Body of pancreas (tissue), 4 donors: ENCODE results near the gene ERO1B. TPM values are rescaled to one million over a fixed set of nuclear protein-coding genes. Genes with fewer than 3 reads are reported as not detected.

Experiments
- ATAC-seq: fragments of 150-250 bp; one replicate; pipeline ENCODE4 v1.9.1; 2016
- DNase-seq, 4 donors: peaks; one replicate each; pipeline ENCODE4 v3.0.0-alpha.2; 2019
- H3K27ac ChIP-seq, 4 donors: fragments of 200-600 bp; sonication (generic); 1 replicate in 3 of 4; 2 replicates in 1 of 4; pipeline versions ENCODE4 v1.5.1 to v1.6.1; 2016 to 2019; ENCODE audit warnings: mild to moderate bottlenecking in 1 of 4, mixed read lengths in 1 of 4, moderate library complexity in 1 of 4
- H3K27me3 ChIP-seq, 2 donors: fragments of 200-600 bp; sonication (generic); one replicate each; pipeline ENCODE4 v1.6.0; 2016; ENCODE audit warnings: mild to moderate bottlenecking in 1 of 2
- H3K36me3 ChIP-seq, 2 donors: fragments of 200-600 bp; sonication (generic); replicated peaks in 1 of 2; 2 replicates each; pipeline ENCODE4 v1.5.1; 2016; ENCODE audit warnings: low read depth in 2 of 2; ENCODE audit not compliant: insufficient read depth in 1 of 2
- H3K4me1 ChIP-seq: fragments of 200-600 bp; sonication (generic); one replicate; pipeline ENCODE4 v1.6.0; 2016
- H3K4me3 ChIP-seq, 2 donors: fragments of 200-600 bp; sonication (generic); 1 replicate in 1 of 2; 2 replicates in 1 of 2; pipeline ENCODE4 v1.5.1; 2016 to 2019
- H3K9me3 ChIP-seq, 3 donors: fragments of 200-600 bp; sonication (generic); 1 replicate in 2 of 3; 2 replicates in 1 of 3; pipeline ENCODE4 v1.5.1; 2016
- POLR2A ChIP-seq, 3 donors: fragments of 450-650 bp; IDR thresholded peaks; one replicate each; pipeline ENCODE4 v1.6.1; 2016; ENCODE audit warnings: antibody characterized with exemption in 3 of 3, mild to moderate bottlenecking in 2 of 3
- WGBS, 2 donors: methylation state at CpG; one replicate each; pipeline ENCODE4 v1.1.5; 2017; 5-methylcytosine and 5-hydroxymethylcytosine counted together
- intact Hi-C: fragments of 100-400 bp; cut with DNase I; formaldehyde crosslinking; loops from one replicate; pipeline ENCODE4 v1.15.1; 2023
- total RNA-seq, 2 donors: library from RNA; depleted of rRNA; stranded (reverse); fragments of >200 nt; gene quantifications; one replicate each; pipeline ENCODE4 v1.1.0, GENCODE V29; 2016
- TF ChIP-seq, protein P1 (sequence below), 7 experiments: fragments of 450-650 bp in 4 of 7; fragments of 200-600 bp in 3 of 7; sonication (generic) in 3 of 7; IDR thresholded peaks; one replicate each; pipeline ENCODE4 v1.5.1; 2016 to 2019; ENCODE audit warnings: antibody characterized with exemption in 7 of 7

Gene ERO1B
- total RNA-seq, 2 donors from 2014 or later, result 136 to 489 TPM

GRCh38 chr1:236206548-236206947 is 75.2 kb downstream of the ERO1B start:
- DNase-seq (peak in 1 of 4 donors; percentile 60), ATAC-seq (no peak)
- Histone ChIP-seq H3K27ac (peak overlapping the region in 1 of 4 donors; percentile 23), H3K27me3 (no peaks in the 10 kb centered on the region), H3K4me3 (no peak overlapping the region), H3K36me3 (no peaks in the 10 kb centered on the region), H3K9me3 (peaks cover 0 to 47% (median 0%) of the 10 kb centered on the region in 3 donors), H3K4me1 (no peaks in the 10 kb centered on the region)
- 66 to 90% methylated on average over 4 of the region's 4 CpGs for WGBS, 2 donors
- TF ChIP-seq, protein P1, sequence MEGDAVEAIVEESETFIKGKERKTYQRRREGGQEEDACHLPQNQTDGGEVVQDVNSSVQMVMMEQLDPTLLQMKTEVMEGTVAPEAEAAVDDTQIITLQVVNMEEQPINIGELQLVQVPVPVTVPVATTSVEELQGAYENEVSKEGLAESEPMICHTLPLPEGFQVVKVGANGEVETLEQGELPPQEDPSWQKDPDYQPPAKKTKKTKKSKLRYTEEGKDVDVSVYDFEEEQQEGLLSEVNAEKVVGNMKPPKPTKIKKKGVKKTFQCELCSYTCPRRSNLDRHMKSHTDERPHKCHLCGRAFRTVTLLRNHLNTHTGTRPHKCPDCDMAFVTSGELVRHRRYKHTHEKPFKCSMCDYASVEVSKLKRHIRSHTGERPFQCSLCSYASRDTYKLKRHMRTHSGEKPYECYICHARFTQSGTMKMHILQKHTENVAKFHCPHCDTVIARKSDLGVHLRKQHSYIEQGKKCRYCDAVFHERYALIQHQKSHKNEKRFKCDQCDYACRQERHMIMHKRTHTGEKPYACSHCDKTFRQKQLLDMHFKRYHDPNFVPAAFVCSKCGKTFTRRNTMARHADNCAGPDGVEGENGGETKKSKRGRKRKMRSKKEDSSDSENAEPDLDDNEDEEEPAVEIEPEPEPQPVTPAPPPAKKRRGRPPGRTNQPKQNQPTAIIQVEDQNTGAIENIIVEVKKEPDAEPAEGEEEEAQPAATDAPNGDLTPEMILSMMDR (IDR thresholded peaks at IDR 0.05), result no peak
- TF ChIP-seq POLR2A (IDR thresholded peaks at IDR 0.05), result peak in 1 of 3 donors; percentile 16
- intact Hi-C loops, result no loop called here

DNA sequence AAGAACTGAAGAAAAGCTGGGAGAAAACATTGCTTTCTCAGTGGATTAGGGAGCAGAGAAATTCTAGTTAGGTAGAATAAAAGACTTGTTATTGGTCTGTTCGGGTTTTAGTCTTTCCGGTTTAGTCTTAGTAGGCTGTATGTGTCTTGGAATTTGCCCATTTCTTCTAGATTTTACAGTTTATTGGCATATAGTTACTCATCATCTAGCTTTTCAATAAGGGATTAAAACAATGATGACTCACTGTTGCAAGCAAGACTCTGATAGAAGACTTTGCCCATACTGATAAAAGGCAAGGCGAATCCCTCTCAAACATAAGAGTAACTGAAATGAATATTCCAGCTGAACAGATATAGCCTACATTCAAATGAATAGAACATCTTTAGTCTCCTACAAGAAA is 77.1 kb downstream of the ERO1B start:
- Histone ChIP-seq H3K27me3 (no peaks in the 10 kb centered on the region), H3K27ac (no peak overlapping the region), H3K36me3 (no peaks in the 10 kb centered on the region), H3K9me3 (peaks cover 0 to 66% (median 4%) of the 10 kb centered on the region in 3 donors), H3K4me3 (no peak overlapping the region), H3K4me1 (no peaks in the 10 kb centered on the region)
- intact Hi-C loops, result no loop called here
- DNase-seq, result no peak
- TF ChIP-seq, protein P1 (IDR thresholded peaks at IDR 0.05), result no peak
- TF ChIP-seq POLR2A (IDR thresholded peaks at IDR 0.05), result no peak
- WGBS, 2 donors, result 95 to 96% methylated on average over 3 of the region's 3 CpGs
- ATAC-seq, result no peak

DNA sequence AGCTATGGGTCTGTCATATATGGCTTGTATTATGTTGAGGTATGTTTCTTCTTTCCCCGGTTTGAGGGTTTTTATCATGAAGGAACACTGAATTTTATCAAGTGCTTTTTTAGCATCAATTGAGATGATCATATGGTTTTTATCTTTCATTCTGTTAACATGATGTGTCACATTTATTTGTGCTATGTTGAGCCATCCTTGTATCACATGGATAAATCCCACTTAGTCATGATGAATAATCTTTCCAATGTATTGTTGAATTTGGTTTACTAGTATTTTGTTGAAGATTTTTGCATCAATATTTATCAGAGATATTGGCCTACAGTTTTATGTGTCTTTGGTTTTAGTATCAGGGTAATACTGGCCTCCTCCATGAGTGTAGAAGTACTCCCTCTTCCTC is 77.7 kb downstream of the ERO1B start:
- Histone ChIP-seq H3K4me3 (no peak overlapping the region), H3K27me3 (no peaks in the 10 kb centered on the region), H3K27ac (no peak overlapping the region), H3K4me1 (no peaks in the 10 kb centered on the region), H3K9me3 (peaks cover 0 to 72% (median 4%) of the 10 kb centered on the region in 3 donors), H3K36me3 (no peaks in the 10 kb centered on the region)
- intact Hi-C loops, result no loop called here
- whole genome bisulfite sequencing, 2 donors, result 87 to 100% methylated on average over 1 of the region's 1 CpG
- no peak for ATAC-seq
- DNase-seq, result no peak
- no peak for TF ChIP-seq POLR2A (IDR thresholded peaks at IDR 0.05)
- TF ChIP-seq, protein P1 (IDR thresholded peaks at IDR 0.05), result no peak

DNA sequence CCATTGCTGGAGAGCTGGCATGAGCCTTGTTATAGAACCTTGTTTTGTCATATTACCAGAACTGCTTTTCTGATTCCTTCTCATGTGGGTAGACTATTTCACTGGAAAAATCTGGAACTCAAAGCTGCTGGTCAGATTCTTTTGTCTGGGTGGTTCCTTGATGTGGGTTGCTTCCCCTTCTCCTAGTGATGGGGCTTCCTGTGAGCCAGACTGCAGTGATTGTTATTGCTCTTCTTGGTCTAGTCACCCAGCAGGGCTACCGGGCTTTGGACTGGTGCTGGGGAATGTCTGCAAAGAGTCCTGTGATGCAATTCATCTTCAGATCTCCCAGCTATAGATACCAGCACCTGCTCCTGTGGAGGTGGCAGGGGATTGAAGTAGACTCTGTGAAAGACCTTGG is 80.0 kb downstream of the ERO1B start:
- no peak overlapping the region for H3K4me3 ChIP-seq
- H3K36me3 ChIP-seq, result no peaks in the 10 kb centered on the region
- WGBS, 2 donors, result 71 to 88% methylated on average over 1 of the region's 1 CpG
- H3K27ac ChIP-seq, result no peak overlapping the region
- intact Hi-C loops, result no loop called here
- no peaks in the 10 kb centered on the region for H3K27me3 ChIP-seq
- H3K9me3 ChIP-seq, result peaks cover 2 to 93% (median 4%) of the 10 kb centered on the region in 3 donors
- ATAC-seq (peak; percentile 13), DNase-seq (no peak)
- no peak for TF ChIP-seq POLR2A (IDR thresholded peaks at IDR 0.05)
- TF ChIP-seq, protein P1 (IDR thresholded peaks at IDR 0.05), result no peak
- H3K4me1 ChIP-seq, result no peaks in the 10 kb centered on the region

GRCh38 chr1:236200925-236201324 is 80.8 kb downstream of the ERO1B start:
- Histone ChIP-seq H3K4me1 (no peaks in the 10 kb centered on the region), H3K9me3 (peaks cover 2 to 90% (median 4%) of the 10 kb centered on the region in 3 donors), H3K36me3 (no peaks in the 10 kb centered on the region), H3K27ac (no peak overlapping the region), H3K27me3 (no peaks in the 10 kb centered on the region), H3K4me3 (no peak overlapping the region)
- no peak for DNase-seq
- no peak for ATAC-seq
- intact Hi-C loops, result no loop called here
- TF ChIP-seq POLR2A (IDR thresholded peaks at IDR 0.05), result no peak
- TF ChIP-seq, protein P1 (IDR thresholded peaks at IDR 0.05), result no peak
